AG04449 (cell line): ENCODE results near the gene HRH4.

Experiments
- CTCF ChIA-PET: fragments of 350-600 bp; formaldehyde crosslinking; extraction: SDS; loops from one replicate; lab custom pipeline; 2021; ENCODE audit warnings: antibody characterized with exemption; lab: Yijun Ruan, JAX
- POLR2A ChIA-PET: fragments of 400-600, 350-600 bp; formaldehyde crosslinking; extraction: SDS; loops from one replicate; lab custom pipeline; 2020; ENCODE audit warnings: antibody characterized with exemption, inconsistent platforms; lab: Yijun Ruan, JAX
- DNase-seq: peaks from one replicate; pipeline ENCODE4 v3.0.0-alpha.2; 2010; ENCODE audit warnings: low read depth, low spot score
- H3K4me3 ChIP-seq: 2 replicates; pipeline ENCODE4 v1.5.1; 2011; ENCODE audit warnings: low read depth, mild to moderate bottlenecking, control low read depth, low read length
- TF ChIP-seq, protein P1 (sequence below): IDR thresholded peaks from one replicate; pipeline ENCODE4 v1.5.1; 2011; ENCODE audit warnings: mild to moderate bottlenecking, moderate library complexity, low read length, control low read depth, inconsistent platforms; ENCODE audit not compliant: insufficient read depth; ENCODE audit errors: missing control alignments

Gene HRH4

GRCh38 chr18:24491927-24492834 is 31.7 kb downstream of the HRH4 start:
- DNase-seq, result no peak
- TF ChIP-seq, protein P1, sequence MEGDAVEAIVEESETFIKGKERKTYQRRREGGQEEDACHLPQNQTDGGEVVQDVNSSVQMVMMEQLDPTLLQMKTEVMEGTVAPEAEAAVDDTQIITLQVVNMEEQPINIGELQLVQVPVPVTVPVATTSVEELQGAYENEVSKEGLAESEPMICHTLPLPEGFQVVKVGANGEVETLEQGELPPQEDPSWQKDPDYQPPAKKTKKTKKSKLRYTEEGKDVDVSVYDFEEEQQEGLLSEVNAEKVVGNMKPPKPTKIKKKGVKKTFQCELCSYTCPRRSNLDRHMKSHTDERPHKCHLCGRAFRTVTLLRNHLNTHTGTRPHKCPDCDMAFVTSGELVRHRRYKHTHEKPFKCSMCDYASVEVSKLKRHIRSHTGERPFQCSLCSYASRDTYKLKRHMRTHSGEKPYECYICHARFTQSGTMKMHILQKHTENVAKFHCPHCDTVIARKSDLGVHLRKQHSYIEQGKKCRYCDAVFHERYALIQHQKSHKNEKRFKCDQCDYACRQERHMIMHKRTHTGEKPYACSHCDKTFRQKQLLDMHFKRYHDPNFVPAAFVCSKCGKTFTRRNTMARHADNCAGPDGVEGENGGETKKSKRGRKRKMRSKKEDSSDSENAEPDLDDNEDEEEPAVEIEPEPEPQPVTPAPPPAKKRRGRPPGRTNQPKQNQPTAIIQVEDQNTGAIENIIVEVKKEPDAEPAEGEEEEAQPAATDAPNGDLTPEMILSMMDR, result no peak
- ChIA-PET POLR2A (no interaction called here), CTCF (interaction anchor here (1.1 to 11.7 kb wide), 6 partner anchors 17 to 315 kb away, joined by 3 to 226 read pairs (median 12); no protein-coding TSS in a partner anchor)
- H3K4me3 ChIP-seq, result no peak overlapping the region

DNA sequence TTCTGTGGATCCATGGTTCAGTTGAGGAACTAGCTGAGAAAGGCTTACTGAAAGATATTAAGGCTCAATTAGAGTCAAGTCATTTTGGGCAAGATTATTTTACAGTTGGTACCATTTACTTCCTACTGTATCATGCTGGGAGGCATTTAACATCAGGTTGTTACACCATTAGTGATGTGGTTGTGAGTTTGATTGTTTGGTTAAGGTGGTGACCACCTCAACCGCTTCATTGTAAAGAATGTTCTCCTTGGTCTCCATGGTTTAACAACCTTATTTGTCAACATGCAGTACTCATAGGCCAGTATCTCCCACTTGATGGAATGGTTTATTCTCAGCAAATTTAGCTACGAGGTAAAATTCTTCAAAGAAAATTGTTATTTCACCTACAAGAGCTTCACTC is 34.1 kb downstream of the HRH4 start:
- TF ChIP-seq, protein P1, result no peak
- no peak overlapping the region for H3K4me3 ChIP-seq
- no peak for DNase-seq
- ChIA-PET POLR2A (no interaction called here), CTCF (interaction anchor here (1.1 to 10.0 kb wide), 3 partner anchors 8 to 232 kb away, joined by 3 to 96 read pairs (median 3); no protein-coding TSS in a partner anchor)

DNA sequence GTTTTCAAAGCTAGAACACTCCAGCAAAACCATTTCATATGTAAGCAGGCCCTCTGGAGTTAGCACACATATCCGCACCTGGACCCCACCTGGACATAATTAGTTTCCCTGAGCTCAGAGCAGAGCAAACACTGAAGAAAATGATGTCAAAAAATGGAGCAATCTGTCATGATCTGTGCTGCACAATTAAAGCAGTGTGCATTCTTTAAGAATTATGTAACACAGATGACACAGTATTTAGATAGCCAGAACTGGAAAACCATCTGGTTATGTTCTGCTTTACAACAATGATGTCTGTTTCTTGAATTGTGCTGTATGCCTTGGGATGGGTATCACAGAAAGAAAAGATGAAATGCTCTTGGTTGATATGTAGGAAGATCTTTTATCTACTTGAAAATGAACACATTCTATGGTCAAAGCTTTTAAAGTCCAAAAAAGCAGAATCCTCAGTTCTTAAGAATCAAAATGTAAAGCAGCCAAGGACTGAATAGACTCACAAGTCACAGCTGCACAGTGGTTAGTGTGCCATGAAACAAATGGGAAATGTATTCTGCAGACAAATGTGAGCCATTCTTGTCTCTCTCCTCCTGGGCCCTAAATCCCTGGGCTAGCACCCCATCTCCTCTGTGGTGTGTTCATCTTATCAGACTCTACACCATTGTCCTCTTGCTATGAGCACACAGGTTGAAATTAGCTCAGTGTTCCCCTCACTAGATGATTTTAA is 36.8 kb downstream of the HRH4 start:
- ChIA-PET POLR2A (no interaction called here), CTCF (interaction anchor here (0.8 to 10.0 kb wide), 4 partner anchors 10 to 321 kb away, joined by 3 to 96 read pairs (median 6); no protein-coding TSS in a partner anchor)
- no peak for DNase-seq
- TF ChIP-seq, protein P1, result no peak
- H3K4me3 ChIP-seq, result no peak overlapping the region

GRCh38 chr18:24499814-24500213 is 39.4 kb downstream of the HRH4 start:
- H3K4me3 ChIP-seq, result no peak overlapping the region

GRCh38 chr18:24500217-24500616 is 39.8 kb downstream of the HRH4 start:
- DNase-seq, result no peak

More at GRCh38 chr18:24499814-24500213, 39.4 kb downstream of the HRH4 start:
- CTCF ChIA-PET, result interaction anchor here (1.6 to 10.0 kb wide), 2 partner anchors 13 to 226 kb away, joined by 4 to 96 read pairs; no protein-coding TSS in a partner anchor
- TF ChIP-seq, protein P1, result no peak
- POLR2A ChIA-PET, result no interaction called here
- DNase-seq, result no peak

More at GRCh38 chr18:24500217-24500616, 39.8 kb downstream of the HRH4 start:
- no peak overlapping the region for H3K4me3 ChIP-seq
- POLR2A ChIA-PET, result no interaction called here
- TF ChIP-seq, protein P1, result no peak
- CTCF ChIA-PET, result interaction anchor here (1.6 to 10.0 kb wide), 2 partner anchors 13 to 226 kb away, joined by 4 to 96 read pairs; no protein-coding TSS in a partner anchor
